Measurements from ENCODE around the gene MTMR10. TPM values are rescaled to one million over a fixed set of nuclear protein-coding genes. Genes with fewer than 3 reads are reported as not detected.

MTMR10 gene
- polyA plus RNA-seq, 4 donors: 46.1 to 70.7 (median 57.8) TPM

Other genes starting within 250 kb of the MTMR10 start
- gene FAN1, start 87.7 kb downstream of the MTMR10 start, polyA plus RNA-seq (ENCODE audit: insufficient read length in 4 of 4): 10 to 100 TPM; 26.6 to 36.5 (median 30.9) TPM
- gene TRPM1, start 110.1 kb upstream of the MTMR10 start, polyA plus RNA-seq (ENCODE audit: insufficient read length in 4 of 4): under 1 TPM; 0.20 to 0.53 (median 0.36) TPM